Uterus (tissue), 4 donors: ENCODE results near the gene ALOX12. TPM values are rescaled to one million over a fixed set of nuclear protein-coding genes. Genes with fewer than 3 reads are reported as not detected.
A peak's percentile ranks its signal among the peaks of the same experiment; 100 is the strongest.

Experiments used
- DNase-seq, 2 donors: peaks; one replicate each; pipeline ENCODE4 v3.0.0-alpha.2; 2019 to 2020
- H3K27ac ChIP-seq, 2 donors: fragments of 200-600 bp; sonication (generic); 1 replicate in 1 of 2; 2 replicates in 1 of 2; pipeline ENCODE4 v1.5.1; 2016 to 2018
- H3K27me3 ChIP-seq, 2 donors: fragments of 200-600 bp; sonication (generic); one replicate each; pipeline ENCODE4 v1.5.1; 2018 to 2019; ENCODE audit warnings: control low read depth in 1 of 2
- H3K36me3 ChIP-seq, 2 donors: fragments of 200-600 bp; sonication (generic); one replicate each; pipeline ENCODE4 v1.5.1; 2019; ENCODE audit warnings: control low read depth in 1 of 2
- H3K4me1 ChIP-seq, 2 donors: fragments of 200-600 bp; sonication (generic); one replicate each; pipeline ENCODE4 v1.5.1; 2018 to 2019; ENCODE audit warnings: control low read depth in 1 of 2
- H3K4me3 ChIP-seq, 2 donors: fragments of 200-600 bp; sonication (generic); 1 replicate in 1 of 2; 2 replicates in 1 of 2; pipeline ENCODE4 v1.5.1; 2018 to 2019; ENCODE audit warnings: mild to moderate bottlenecking in 1 of 2
- H3K9me3 ChIP-seq, 2 donors: fragments of 200-600 bp; sonication (generic); one replicate each; pipeline ENCODE4 v1.5.1; 2019; ENCODE audit warnings: control low read depth in 1 of 2
- POLR2A ChIP-seq, 2 donors: fragments of 450-650 bp; IDR thresholded peaks; one replicate each; pipeline ENCODE4 v1.6.1; 2016; ENCODE audit warnings: antibody characterized with exemption in 2 of 2, mild to moderate bottlenecking in 1 of 2, moderate library complexity in 1 of 2
- intact Hi-C: fragments of 100-400 bp; cut with DNase I; formaldehyde crosslinking; loops from one replicate; pipeline ENCODE4 v1.15.1; 2023; ENCODE audit warnings: low total_unique reads
- total RNA-seq, 4 donors: library from RNA; depleted of rRNA in 3 of 4; stranded (reverse); fragments of >200 nt in 3 of 4; gene quantifications; one replicate each; pipeline versions ENCODE4 v1.1.0 to v1.2.4, GENCODE V29; 2014 to 2023
- TF ChIP-seq, protein P1 (sequence below), 4 experiments: fragments of 200-600 bp in 2 of 4; fragments of 450-650 bp in 2 of 4; sonication (generic) in 2 of 4; IDR thresholded peaks; one replicate each; pipeline ENCODE4 v1.5.1; 2016 to 2019; ENCODE audit warnings: antibody characterized with exemption in 4 of 4, mild to moderate bottlenecking in 2 of 4, moderate library complexity in 1 of 4
- donor health status: DM: yes; HTN: yes; CAD: no.

ALOX12 gene
- total RNA-seq, 4 donors from 2014 or later = 0.14 to 0.34 TPM; not detected in 2

DNA sequence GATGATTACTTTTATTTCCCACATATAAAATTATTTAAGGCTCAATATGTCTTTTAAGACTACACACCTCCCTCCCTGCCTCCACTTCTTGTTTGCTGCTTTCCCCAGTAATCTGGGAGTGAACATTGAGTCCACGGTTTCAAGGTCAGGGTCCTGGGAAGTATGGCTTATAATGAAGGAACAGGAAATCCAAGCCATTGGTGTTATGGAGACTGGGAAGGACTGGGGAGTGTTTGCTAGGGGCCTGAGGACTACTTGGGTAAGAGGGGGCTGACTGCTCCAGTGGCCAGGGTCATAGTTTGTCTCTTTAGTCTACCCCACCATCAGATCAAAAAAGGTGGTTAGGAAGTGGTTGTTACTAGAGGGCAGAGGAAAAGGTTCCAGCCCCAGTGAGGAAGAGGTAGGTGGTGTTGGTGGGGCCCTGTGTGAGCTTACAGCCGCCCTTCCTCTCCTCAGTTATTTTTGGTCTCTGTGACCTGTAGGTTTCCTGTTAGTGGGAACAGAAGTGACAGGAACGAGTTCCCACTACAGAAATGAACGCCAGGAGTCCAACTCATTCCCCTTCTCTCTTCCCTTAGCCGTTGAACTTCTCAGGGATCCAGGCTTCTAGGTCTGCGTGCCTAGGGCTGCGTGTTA is 39.2 kb downstream of the ALOX12 start:
- H3K36me3 ChIP-seq = no peaks in the 10 kb centered on the region
- DNase-seq = no peak
- H3K4me1 ChIP-seq = no peaks in the 10 kb centered on the region
- intact Hi-C loops = no loop called here
- peak overlapping the region; percentile 41 to 84 for H3K27ac ChIP-seq
- TF ChIP-seq, protein P1, sequence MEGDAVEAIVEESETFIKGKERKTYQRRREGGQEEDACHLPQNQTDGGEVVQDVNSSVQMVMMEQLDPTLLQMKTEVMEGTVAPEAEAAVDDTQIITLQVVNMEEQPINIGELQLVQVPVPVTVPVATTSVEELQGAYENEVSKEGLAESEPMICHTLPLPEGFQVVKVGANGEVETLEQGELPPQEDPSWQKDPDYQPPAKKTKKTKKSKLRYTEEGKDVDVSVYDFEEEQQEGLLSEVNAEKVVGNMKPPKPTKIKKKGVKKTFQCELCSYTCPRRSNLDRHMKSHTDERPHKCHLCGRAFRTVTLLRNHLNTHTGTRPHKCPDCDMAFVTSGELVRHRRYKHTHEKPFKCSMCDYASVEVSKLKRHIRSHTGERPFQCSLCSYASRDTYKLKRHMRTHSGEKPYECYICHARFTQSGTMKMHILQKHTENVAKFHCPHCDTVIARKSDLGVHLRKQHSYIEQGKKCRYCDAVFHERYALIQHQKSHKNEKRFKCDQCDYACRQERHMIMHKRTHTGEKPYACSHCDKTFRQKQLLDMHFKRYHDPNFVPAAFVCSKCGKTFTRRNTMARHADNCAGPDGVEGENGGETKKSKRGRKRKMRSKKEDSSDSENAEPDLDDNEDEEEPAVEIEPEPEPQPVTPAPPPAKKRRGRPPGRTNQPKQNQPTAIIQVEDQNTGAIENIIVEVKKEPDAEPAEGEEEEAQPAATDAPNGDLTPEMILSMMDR (IDR thresholded peaks at IDR 0.05) = no peak
- TF ChIP-seq POLR2A (IDR thresholded peaks at IDR 0.05) = no peak
- no peaks in the 10 kb centered on the region for H3K27me3 ChIP-seq
- H3K4me3 ChIP-seq = peak overlapping the region; percentile 31 to 56
- H3K9me3 ChIP-seq = no peaks in the 10 kb centered on the region

- peak within 1 kb of the TSS; percentile 31 to 56 for H3K4me3 ChIP-seq
- no peaks in the 10 kb centered on the region for H3K4me1 ChIP-seq
- intact Hi-C loops = no loop called here
- no peaks in the 10 kb centered on the region for H3K27me3 ChIP-seq
- TF ChIP-seq POLR2A (IDR thresholded peaks at IDR 0.05) = peak; percentile 56 to 58
- TF ChIP-seq, protein P1 (IDR thresholded peaks at IDR 0.05) = no peak
- DNase-seq = peak; percentile 82 to 93
- H3K27ac ChIP-seq = peak within 1 kb of the TSS; percentile 47 to 84
- H3K36me3 ChIP-seq = no peaks in the 10 kb centered on the region
- no peaks in the 10 kb centered on the region for H3K9me3 ChIP-seq
Observed at GRCh38 chr17:7035591-7036368, 39.9 kb downstream of the ALOX12 start, which contains the start of gene SLC16A13. Gene SLC16A13 (plus strand): TSS chr17:7036015. CDS start chr17:7036383, 368 bp downstream.

GRCh38 chr17:7038025-7038862 is 42.4 kb downstream of the ALOX12 start:
- no peak for TF ChIP-seq POLR2A (IDR thresholded peaks at IDR 0.05)
- TF ChIP-seq, protein P1 (IDR thresholded peaks at IDR 0.05) = no peak
- Histone ChIP-seq H3K27ac (no peak overlapping the region), H3K36me3 (no peaks in the 10 kb centered on the region), H3K4me1 (peaks cover 0 to 12% of the 10 kb centered on the region in 2 donors), H3K27me3 (peaks cover 0 to 11% of the 10 kb centered on the region in 2 donors), H3K4me3 (no peak overlapping the region), H3K9me3 (no peaks in the 10 kb centered on the region)
- intact Hi-C loops = no loop called here
- no peak for DNase-seq

GRCh38 chr17:7039832-7040231 is 44.0 kb downstream of the ALOX12 start:
- peaks cover 0 to 15% of the 10 kb centered on the region in 2 donors for H3K27me3 ChIP-seq
- intact Hi-C loops = no loop called here
- peaks cover 0 to 19% of the 10 kb centered on the region in 2 donors for H3K4me1 ChIP-seq

More at GRCh38 chr17:7039832-7040231, 44.0 kb downstream of the ALOX12 start:
- no peak for TF ChIP-seq POLR2A (IDR thresholded peaks at IDR 0.05)
- TF ChIP-seq, protein P1 (IDR thresholded peaks at IDR 0.05) = no peak
- no peaks in the 10 kb centered on the region for H3K36me3 ChIP-seq
- H3K4me3 ChIP-seq = no peak overlapping the region
- H3K27ac ChIP-seq = no peak overlapping the region
- no peaks in the 10 kb centered on the region for H3K9me3 ChIP-seq
- DNase-seq = no peak
